D721Med (cell line): ENCODE data around the gene JAKMIP1.

Experiments used
- DNase-seq: peaks from one replicate; pipeline ENCODE4 v3.0.0; 2011; ENCODE audit warnings: low spot score; ENCODE audit not compliant: insufficient read length
- FAIRE-seq: peaks from 2 replicates; lab custom pipeline; 2011; peaks lifted over from hg19 to GRCh38; lab: Jason Lieb, UNC
- TF ChIP-seq, protein P1 (sequence below): IDR thresholded peaks from 2 replicates; pipeline ENCODE4 v1.5.1; 2012; ENCODE audit warnings: mild to moderate bottlenecking, control low read depth; ENCODE audit not compliant: insufficient read depth; ENCODE audit errors: missing control alignments

Gene JAKMIP1

GRCh38 chr4:6232836-6233785 is 32.8 kb upstream of the JAKMIP1 start:
- DNase-seq (no peak), FAIRE-seq (no peak)
- TF ChIP-seq, protein P1, sequence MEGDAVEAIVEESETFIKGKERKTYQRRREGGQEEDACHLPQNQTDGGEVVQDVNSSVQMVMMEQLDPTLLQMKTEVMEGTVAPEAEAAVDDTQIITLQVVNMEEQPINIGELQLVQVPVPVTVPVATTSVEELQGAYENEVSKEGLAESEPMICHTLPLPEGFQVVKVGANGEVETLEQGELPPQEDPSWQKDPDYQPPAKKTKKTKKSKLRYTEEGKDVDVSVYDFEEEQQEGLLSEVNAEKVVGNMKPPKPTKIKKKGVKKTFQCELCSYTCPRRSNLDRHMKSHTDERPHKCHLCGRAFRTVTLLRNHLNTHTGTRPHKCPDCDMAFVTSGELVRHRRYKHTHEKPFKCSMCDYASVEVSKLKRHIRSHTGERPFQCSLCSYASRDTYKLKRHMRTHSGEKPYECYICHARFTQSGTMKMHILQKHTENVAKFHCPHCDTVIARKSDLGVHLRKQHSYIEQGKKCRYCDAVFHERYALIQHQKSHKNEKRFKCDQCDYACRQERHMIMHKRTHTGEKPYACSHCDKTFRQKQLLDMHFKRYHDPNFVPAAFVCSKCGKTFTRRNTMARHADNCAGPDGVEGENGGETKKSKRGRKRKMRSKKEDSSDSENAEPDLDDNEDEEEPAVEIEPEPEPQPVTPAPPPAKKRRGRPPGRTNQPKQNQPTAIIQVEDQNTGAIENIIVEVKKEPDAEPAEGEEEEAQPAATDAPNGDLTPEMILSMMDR: no peak

- TF ChIP-seq, protein P1: no peak
- FAIRE-seq (no peak), DNase-seq (no peak)
Measured at GRCh38 chr4:6231663-6232165, 31.4 kb upstream of the JAKMIP1 start.

DNA sequence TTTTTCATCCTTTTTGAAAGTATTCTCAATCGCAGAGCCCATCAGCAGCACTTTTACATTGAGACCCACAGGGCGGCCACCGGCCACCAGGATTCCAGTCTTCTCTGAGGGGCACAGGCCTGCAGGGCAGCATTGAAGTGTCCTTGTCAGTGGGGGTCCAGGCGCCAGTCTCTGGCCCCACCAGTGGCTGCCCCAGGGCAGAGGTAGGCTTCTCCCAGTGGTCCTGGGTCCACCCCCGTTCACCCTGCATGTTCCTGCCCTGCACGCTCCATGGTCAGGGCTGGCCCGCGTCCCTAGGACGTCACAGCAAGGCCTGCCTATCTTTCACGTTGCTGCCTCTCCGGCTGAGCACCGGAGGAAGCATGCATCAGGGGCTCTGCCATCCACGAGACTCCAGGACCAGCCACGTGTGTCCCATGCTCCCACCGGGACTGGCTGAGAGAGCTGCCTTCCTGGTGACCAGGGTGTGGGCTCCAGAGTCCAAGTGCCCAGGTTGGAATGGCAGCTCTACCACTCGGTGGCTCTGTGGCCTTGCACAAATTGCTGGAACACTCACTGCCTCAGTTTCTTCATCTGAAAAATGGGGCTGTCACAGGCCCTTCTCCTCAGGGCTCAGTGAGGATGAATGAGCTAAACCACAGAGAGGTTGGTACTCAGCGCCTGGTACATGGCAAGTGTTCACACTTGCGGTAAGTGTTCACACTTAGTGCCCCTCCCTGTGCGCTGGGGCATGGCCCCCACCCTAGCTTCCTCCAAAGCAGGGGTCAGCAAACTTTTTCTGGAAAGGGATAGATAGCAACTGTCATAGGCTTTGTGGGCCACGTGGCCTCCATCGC is 30.7 kb upstream of the JAKMIP1 start:
- FAIRE-seq (no peak), DNase-seq (no peak)
- TF ChIP-seq, protein P1: no peak

DNA sequence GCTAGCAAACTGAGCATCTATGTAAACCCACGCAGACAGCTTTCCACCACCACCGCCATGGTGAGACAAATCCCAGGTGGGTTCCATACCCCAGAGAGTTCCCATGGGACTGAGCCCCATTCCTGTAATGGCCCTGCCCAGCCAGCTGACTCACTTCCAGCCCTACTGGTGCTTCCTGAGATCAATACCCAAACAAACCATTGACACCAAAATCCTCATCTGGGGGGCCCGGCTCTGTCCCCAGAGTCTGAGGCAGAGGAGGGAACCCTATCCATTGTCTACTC is 30.1 kb upstream of the JAKMIP1 start:
- no peak for DNase-seq
- TF ChIP-seq, protein P1: no peak
- FAIRE-seq: no peak

DNA sequence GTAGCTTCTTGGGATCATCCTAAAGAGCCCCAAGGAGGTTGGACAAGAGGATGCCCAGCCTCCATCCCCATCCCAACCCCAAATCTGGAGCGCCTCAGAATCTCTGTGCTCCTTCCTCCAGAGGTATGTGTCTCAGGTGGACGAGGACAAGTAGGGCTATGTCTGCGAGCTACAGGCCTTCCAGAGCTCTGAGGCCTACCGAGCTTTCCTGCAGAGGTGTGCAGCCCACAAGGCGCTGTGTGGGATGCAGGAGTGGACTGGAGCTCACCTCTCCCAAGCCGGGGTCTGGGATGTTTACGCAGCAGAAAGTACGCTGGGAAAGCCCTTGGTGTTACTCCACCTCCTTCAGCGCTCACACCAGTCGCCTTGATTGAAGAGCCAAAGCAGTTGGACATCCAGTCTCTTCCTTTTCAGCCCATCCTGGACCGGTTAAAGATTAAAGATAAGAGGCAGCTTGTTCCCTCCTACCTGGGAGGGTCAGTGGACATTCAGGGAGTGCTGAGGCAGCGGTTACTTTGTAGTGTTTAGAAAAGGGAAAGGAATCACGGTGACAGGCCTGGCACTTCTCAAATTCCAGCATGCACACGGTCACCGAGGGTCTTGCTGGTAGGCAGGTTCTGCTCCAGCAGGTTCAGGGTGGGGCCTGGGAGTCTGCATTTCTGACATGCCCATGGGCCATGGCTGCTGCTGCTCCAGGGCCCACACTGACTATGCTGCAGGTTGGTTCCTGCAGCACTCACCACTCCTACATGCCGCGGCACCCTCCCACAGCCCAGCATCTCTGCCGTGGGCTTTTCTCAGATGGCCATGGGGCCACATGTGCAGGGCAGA is 29.5 kb upstream of the JAKMIP1 start:
- TF ChIP-seq, protein P1: no peak
- DNase-seq (no peak), FAIRE-seq (no peak)

DNA sequence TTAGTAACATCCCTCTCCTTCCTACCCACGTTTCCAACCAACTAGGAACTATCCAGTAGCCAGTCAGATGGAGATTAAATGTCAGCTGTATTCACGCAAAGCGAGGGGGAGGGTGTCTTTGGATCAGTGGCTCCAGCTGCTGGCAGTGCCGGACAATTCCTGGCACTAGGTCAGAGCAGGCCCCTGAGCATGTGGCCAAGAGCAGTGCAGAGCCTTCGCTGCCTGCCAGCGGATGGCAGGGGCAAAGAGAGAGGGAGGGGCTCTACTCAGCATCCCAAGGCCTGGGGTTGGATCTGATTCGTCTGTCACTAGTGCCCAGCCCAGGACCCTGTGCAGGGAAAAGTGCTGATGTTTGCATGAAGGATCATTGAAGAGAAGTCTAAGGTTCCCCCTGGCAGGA is 28.7 kb upstream of the JAKMIP1 start:
- FAIRE-seq (no peak), DNase-seq (no peak)
- TF ChIP-seq, protein P1: no peak
